Endothelial cell of umbilical vein (primary cell): ENCODE measurements around the gene SLC5A6. TPM values are rescaled to one million over a fixed set of nuclear protein-coding genes. Genes with fewer than 3 reads are reported as not detected.

Experiments
- BruUV-seq: library from RNA; stranded (reverse); fragments of 400-500 nt; replicated peaks from 2 replicates; lab custom pipeline; 2021; lab: Mats Ljungman, UMichigan
- CTCF ChIA-PET: fragments of 300-600, 350-600 bp; sonication (Branson Sonifier 250); formaldehyde crosslinking; loops from one replicate; lab custom pipeline; 2021; ENCODE audit warnings: antibody characterized with exemption, inconsistent platforms; lab: Charles Lee
- POLR2A ChIA-PET: fragments of 300-600, 350-600 bp; sonication (Branson Sonifier 250); formaldehyde crosslinking; loops from one replicate; lab custom pipeline; 2021; ENCODE audit warnings: antibody characterized with exemption, inconsistent platforms; lab: Charles Lee
- DNase-seq: peaks from one replicate; pipeline ENCODE4 v3.0.0-alpha.2; 2011; ENCODE audit warnings: low read depth, low spot score
- FAIRE-seq: peaks from 2 replicates; lab custom pipeline; 2011; peaks lifted over from hg19 to GRCh38; lab: Jason Lieb, UNC
- H2AFZ ChIP-seq: 2 replicates; pipeline ENCODE4 v1.6.0; 2012; ENCODE audit warnings: low read depth, low read length, control low read depth, inconsistent platforms
- H3K27ac ChIP-seq: 2 replicates; pipeline ENCODE4 v1.5.1; 2011; ENCODE audit warnings: low read depth, mild to moderate bottlenecking, control low read depth, low read length, moderate library complexity; ENCODE audit not compliant: insufficient read depth
- H3K27me3 ChIP-seq, 2 experiments: 2 replicates each; pipeline versions ENCODE4 v1.6.0 to v1.6.1; 2011; ENCODE audit warnings: low read length in 2 of 2, mixed read lengths in 1 of 2; ENCODE audit not compliant: control insufficient read depth in 2 of 2, insufficient read depth in 2 of 2
- H3K36me3 ChIP-seq, 2 experiments: 2 replicates in 1 of 2; 3 replicates in 1 of 2; pipeline ENCODE4 v1.5.1; 2011; ENCODE audit warnings: low read length in 2 of 2, mild to moderate bottlenecking in 1 of 2, moderate library complexity in 1 of 2; ENCODE audit not compliant: control insufficient read depth in 2 of 2, insufficient read depth in 2 of 2; ENCODE audit errors: extremely low read depth in 1 of 2
- H3K4me1 ChIP-seq: 3 replicates; pipeline ENCODE4 v1.5.1; 2011; ENCODE audit warnings: mild to moderate bottlenecking, low read length; ENCODE audit not compliant: control insufficient read depth, insufficient read depth; ENCODE audit errors: extremely low read depth
- H3K4me2 ChIP-seq: 2 replicates; pipeline ENCODE4 v1.6.1; 2011; ENCODE audit warnings: low read length, control low read depth, mixed read lengths; ENCODE audit not compliant: insufficient read depth
- H3K4me3 ChIP-seq, 3 experiments: fragments of 200-600 bp in 1 of 3; sonication (generic), shearing (Covaris generic) in 1 of 3; replicated peaks in 1 of 3; 2 replicates each; pipeline ENCODE4 v1.5.1; 2011 to 2016; ENCODE audit warnings: control low read depth in 3 of 3, low read length in 3 of 3, mild to moderate bottlenecking in 2 of 3, inconsistent platforms in 1 of 3, low read depth in 1 of 3, moderate library complexity in 1 of 3; ENCODE audit not compliant: insufficient read depth in 1 of 3
- H3K79me2 ChIP-seq: 2 replicates; pipeline ENCODE4 v1.6.0; 2012; ENCODE audit warnings: low read length, inconsistent platforms; ENCODE audit not compliant: control insufficient read depth, insufficient read depth
- H3K9ac ChIP-seq: replicated peaks from 2 replicates; pipeline ENCODE3; 2011; ENCODE audit warnings: low read length, control low read depth; ENCODE audit not compliant: insufficient read depth; ENCODE audit errors: extremely low read depth
- H3K9me1 ChIP-seq: replicated peaks from 3 replicates; pipeline ENCODE4 v1.6.0; 2011; ENCODE audit warnings: mild to moderate bottlenecking, low read length; ENCODE audit not compliant: control insufficient read depth, insufficient read depth; ENCODE audit errors: extremely low read depth
- H3K9me3 ChIP-seq: replicated peaks from 2 replicates; pipeline ENCODE4 v1.5.1; 2012; ENCODE audit warnings: low read length, inconsistent platforms; ENCODE audit not compliant: control insufficient read depth, insufficient read depth
- H4K20me1 ChIP-seq: replicated peaks from 2 replicates; pipeline ENCODE3; 2011; ENCODE audit warnings: mild to moderate bottlenecking, low read length; ENCODE audit not compliant: control insufficient read depth, insufficient read depth; ENCODE audit errors: extremely low read depth
- CTCF ChIP-seq, 2 donors: IDR thresholded peaks; 1 replicate in 1 of 2; 2 replicates in 1 of 2; pipeline ENCODE4 v1.5.1; 2011; ENCODE audit warnings: low read length in 2 of 2, mild to moderate bottlenecking in 2 of 2, moderate library complexity in 2 of 2, control low read depth in 1 of 2, inconsistent platforms in 1 of 2, low read depth in 1 of 2; ENCODE audit not compliant: insufficient read depth in 1 of 2; ENCODE audit errors: extremely low read depth in 1 of 2
- EZH2 ChIP-seq: IDR thresholded peaks from 2 replicates; pipeline ENCODE4 v1.6.1; 2012; ENCODE audit warnings: borderline replicate concordance, low read depth, mild to moderate bottlenecking, moderate library complexity, low read length, inconsistent platforms; ENCODE audit not compliant: severe bottlenecking
- FOS ChIP-seq: IDR thresholded peaks from 2 replicates; pipeline ENCODE4 v1.6.1; 2011; ENCODE audit warnings: mild to moderate bottlenecking, low read length, moderate library complexity, borderline replicate concordance; ENCODE audit not compliant: insufficient read depth
- GATA2 ChIP-seq: IDR thresholded peaks from 2 replicates; pipeline ENCODE4 v1.7.0; 2011; ENCODE audit warnings: low read depth, mild to moderate bottlenecking, moderate library complexity, mixed read lengths, low read length; ENCODE audit not compliant: insufficient read length, insufficient read depth
- JUN ChIP-seq: IDR thresholded peaks from 2 replicates; pipeline ENCODE4 v1.6.1; 2011; ENCODE audit warnings: borderline replicate concordance, low read depth; ENCODE audit not compliant: insufficient read length, insufficient read depth
- MAX ChIP-seq: IDR thresholded peaks from 2 replicates; pipeline ENCODE4 v1.6.1; 2011; ENCODE audit not compliant: insufficient read depth, insufficient read length
- MYC ChIP-seq: IDR thresholded peaks from one replicate; pipeline ENCODE4 v1.6.1; 2011; ENCODE audit warnings: mild to moderate bottlenecking, low read depth, low read length
- POLR2A ChIP-seq: IDR thresholded peaks from 2 replicates; pipeline ENCODE4 v1.6.1; 2012; ENCODE audit warnings: low read depth, mild to moderate bottlenecking, control low read depth, low read length
- POLR2AphosphoS5 ChIP-seq: IDR thresholded peaks from 2 replicates; pipeline ENCODE4 v1.6.1; 2012; ENCODE audit warnings: low read depth, mild to moderate bottlenecking, control low read depth, low read length, moderate library complexity; ENCODE audit not compliant: insufficient read depth
- dilution Hi-C: fragments of 300-500 bp; cut with MboI; formaldehyde crosslinking; loops from one replicate; pipeline ENCODE4 v1.15.0; 2019; ENCODE audit warnings: low sequenced_read_pairs; ENCODE audit not compliant: extremely low pct_ligation_motif_present
- intact Hi-C: fragments of 100-400 bp; cut with micrococcal nuclease; formaldehyde crosslinking; loops from one replicate; pipeline ENCODE4 v1.10.0; 2022
- polyA plus RNA-seq, 4 experiments: library from polyadenylated mRNA; depleted of rRNA in 3 of 4; stranded (reverse) in 3 of 4; unstranded in 1 of 4; fragments of >200 nt; gene quantifications; 2 replicates each; pipeline versions ENCODE4 v1.2.1 to v1.2.3, GENCODE V29; 2011 to 2012; ENCODE audit warnings: missing spikeins in 1 of 4
- total RNA-seq: library from RNA; stranded (reverse); gene quantifications from 2 replicates; pipeline ENCODE4 v1.2.3, GENCODE V29; 2021

Gene SLC5A6
- total and polyA plus RNA-seq, 2 donors (not counting 3 experiments of a cell fraction or from before 2014, with no cell fraction given), result 52.0 to 92.5 TPM

GRCh38 chr2:27241761-27242613, 29.9 kb upstream of the SLC5A6 start:
- Histone ChIP-seq H3K79me2 (no peaks in the 10 kb centered on the region), H3K9me3 (no peaks in the 10 kb centered on the region), H3K9me1 (no peaks in the 10 kb centered on the region), H3K4me1 (no peaks in the 10 kb centered on the region), H3K9ac (no peak overlapping the region), H3K4me2 (no peak overlapping the region), H2AFZ (no peak overlapping the region), H3K36me3 (peaks cover 29 to 66% of the 10 kb centered on the region in 2 experiments), H3K4me3 (no peak overlapping the region), H3K27ac (no peak overlapping the region), H3K27me3 (no peaks in the 10 kb centered on the region), H4K20me1 (no peaks in the 10 kb centered on the region)
- FAIRE-seq (no peak), DNase-seq (no peak)
- intact Hi-C loops (no loop called here), dilution Hi-C loops (no loop called here)
- POLR2A ChIA-PET, result no interaction called here
- BruUV-seq, result no TSS peak
- TF ChIP-seq JUN (no peak), EZH2 (no peak), CTCF (IDR thresholded peaks at IDR 0.05; ENCODE audit: extremely low read depth in 1 of 2, insufficient read depth in 1 of 2, low read depth in 1 of 2, low read length in 2 of 2) (no peak), GATA2 (no peak), MAX (no peak), POLR2AphosphoS5 (no peak), POLR2A (no peak), MYC (no peak), FOS (no peak)
- CTCF ChIA-PET, result interaction anchor here (1.0 to 2.4 kb wide), 4 partner anchors 20 to 61 kb away, joined by 3 to 17 read pairs (median 4); partner anchors contain the start of gene SLC30A3
